Epidermal melanocyte (primary cell): Measurements from ENCODE around the gene MACIR.

ENCODE experiments used
- DNase-seq: peaks from one replicate; pipeline ENCODE4 v3.0.0; 2011; ENCODE audit warnings: low spot score; ENCODE audit not compliant: insufficient read length

Gene MACIR

GRCh38 chr5:103245761-103246160, 12.8 kb upstream of the MACIR start:
- DNase-seq = no peak

- DNase-seq = no peak
These were observed 11.4 kb upstream of the MACIR start for GRCh38 chr5:103247118-103247517.

GRCh38 chr5:103249068-103249467, 9.5 kb upstream of the MACIR start:
- DNase-seq = no peak

- no peak for DNase-seq
These were observed 3.6 kb upstream of the MACIR start for GRCh38 chr5:103254921-103255320.

GRCh38 chr5:103255691-103256090, 2.9 kb upstream of the MACIR start:
- DNase-seq = no peak

GRCh38 chr5:103256178-103256577, 2.4 kb upstream of the MACIR start:
- DNase-seq = no peak

- DNase-seq = no peak
These were observed 568 bp downstream of the MACIR start for GRCh38 chr5:103258957-103259704.

GRCh38 chr5:103259705-103260355, 1.3 kb downstream of the MACIR start:
- no peak for DNase-seq

GRCh38 chr5:103260951-103261350, 2.4 kb downstream of the MACIR start:
- DNase-seq = no peak

GRCh38 chr5:103262422-103262871, 3.9 kb downstream of the MACIR start:
- no peak for DNase-seq

- no peak for DNase-seq
These were observed 4.5 kb downstream of the MACIR start for GRCh38 chr5:103263054-103263453.

- no peak for DNase-seq
These were observed 5.9 kb downstream of the MACIR start for GRCh38 chr5:103264508-103264907.

- no peak for DNase-seq
These were observed 12.0 kb downstream of the MACIR start for GRCh38 chr5:103270581-103270980.

GRCh38 chr5:103271570-103272289, 13.2 kb downstream of the MACIR start:
- DNase-seq = no peak

GRCh38 chr5:103272377-103272776, 13.8 kb downstream of the MACIR start:
- DNase-seq = no peak

- no peak for DNase-seq
These were observed 15.4 kb downstream of the MACIR start for GRCh38 chr5:103273952-103274351.

GRCh38 chr5:103275851-103276250, 17.3 kb downstream of the MACIR start:
- DNase-seq = no peak

GRCh38 chr5:103280967-103281366, 22.4 kb downstream of the MACIR start:
- no peak for DNase-seq

GRCh38 chr5:103283120-103283519, 24.6 kb downstream of the MACIR start:
- no peak for DNase-seq

- DNase-seq = no peak
These were observed 25.3 kb downstream of the MACIR start for GRCh38 chr5:103283869-103284268.

GRCh38 chr5:103286622-103287021, 28.1 kb downstream of the MACIR start:
- no peak for DNase-seq

GRCh38 chr5:103289024-103289423, 30.5 kb downstream of the MACIR start:
- no peak for DNase-seq
